A549 (cell line): ENCODE data around the gene AHCTF1. TPM values are rescaled to one million over a fixed set of nuclear protein-coding genes. Genes with fewer than 3 reads are reported as not detected.

Source experiments
- ATAC-seq, 2 experiments: fragments of 200-7000 bp in 1 of 2; fragments of >200 bp in 1 of 2; cut with Nextera tagmentation in 1 of 2; cut with Tn5 transposase in 1 of 2; 3 replicates each; pipeline versions ENCODE4 v1.8.0 to v1.9.1; 2018 to 2020; ENCODE audit warnings: mild to moderate bottlenecking in 1 of 2, moderate library complexity in 1 of 2
- CTCF ChIA-PET: fragments of 300-600 bp; sonication (Branson Sonifier 250); formaldehyde crosslinking; extraction: SDS; loops from one replicate; lab custom pipeline; 2021; ENCODE audit warnings: antibody characterized with exemption, inconsistent platforms; lab: Yijun Ruan, JAX
- POLR2A ChIA-PET: fragments of 350-600 bp; formaldehyde crosslinking; extraction: SDS; loops from one replicate; lab custom pipeline; 2021; ENCODE audit warnings: antibody characterized with exemption, inconsistent platforms; lab: Yijun Ruan, JAX
- DNase-seq, 2 experiments: peaks; one replicate each; pipeline versions ENCODE4 v3.0.0 to v3.0.0-alpha.2; 2011 to 2016; ENCODE audit warnings: low read depth in 1 of 2, low spot score in 1 of 2
- FAIRE-seq: peaks from 2 replicates; lab custom pipeline; 2011; peaks lifted over from hg19 to GRCh38; lab: Jason Lieb, UNC
- H3K27ac ChIP-seq, 2 experiments: fragments of >200 bp; sonication (Bioruptor Twin); formaldehyde crosslinking; 3 replicates each; pipeline ENCODE4 v1.5.1; 2016 to 2017
- H3K4me1 ChIP-seq: fragments of >200 bp; sonication (Bioruptor Twin); formaldehyde crosslinking; 3 replicates; pipeline ENCODE4 v1.6.1; 2016
- H3K4me2 ChIP-seq: fragments of >200 bp; sonication (Bioruptor Twin); formaldehyde crosslinking; 3 replicates; pipeline ENCODE4 v1.6.1; 2016
- H3K4me3 ChIP-seq: fragments of >200 bp; sonication (Bioruptor Twin); formaldehyde crosslinking; 3 replicates; pipeline ENCODE4 v1.5.1; 2016
- H3K9me3 ChIP-seq: fragments of >200 bp; sonication (Bioruptor Twin); formaldehyde crosslinking; 3 replicates; pipeline ENCODE4 v1.6.1; 2016
- CBX2 ChIP-seq: fragments of 200-600 bp; sonication (generic); IDR thresholded peaks from 2 replicates; pipeline ENCODE4 v1.6.1; 2016; ENCODE audit warnings: low read depth, mild to moderate bottlenecking, borderline replicate concordance
- EHMT2 ChIP-seq: fragments of 200-600 bp; sonication (generic); IDR thresholded peaks from 2 replicates; pipeline ENCODE4 v1.6.1; 2016; ENCODE audit warnings: antibody characterized with exemption, low read depth, mild to moderate bottlenecking, moderate library complexity
- FOSB ChIP-seq: fragments of 250-450 bp; sonication (Bioruptor Pico); IDR thresholded peaks from 2 replicates; pipeline ENCODE4 v1.5.0; 2020; ENCODE audit warnings: mild to moderate bottlenecking, moderate library complexity
- FOXS1 ChIP-seq: fragments of 250-450 bp; sonication (Bioruptor Pico); IDR thresholded peaks from 2 replicates; pipeline ENCODE4 v1.5.0; 2020; ENCODE audit warnings: mild to moderate bottlenecking, moderate library complexity
- GATA3 ChIP-seq: IDR thresholded peaks from 2 replicates; pipeline ENCODE4 v1.6.1; 2012; ENCODE audit warnings: borderline replicate concordance
- HDAC2 ChIP-seq: fragments of 200-600 bp; sonication (generic); IDR thresholded peaks from 2 replicates; pipeline ENCODE4 v1.6.1; 2016
- HOXB5 ChIP-seq: fragments of 250-450 bp; sonication (Bioruptor Pico); IDR thresholded peaks from 2 replicates; pipeline ENCODE4 v1.5.0; 2020; ENCODE audit warnings: mild to moderate bottlenecking, moderate library complexity
- MAZ ChIP-seq: fragments of 150-350 bp; IDR thresholded peaks from 2 replicates; pipeline ENCODE4 v1.6.1; 2014; ENCODE audit warnings: antibody characterized with exemption, low read depth, low read length, borderline replicate concordance
- PHF8 ChIP-seq: fragments of 200-600 bp; sonication (generic); IDR thresholded peaks from 2 replicates; pipeline ENCODE4 v1.6.1; 2016; ENCODE audit warnings: low read depth, mild to moderate bottlenecking, antibody characterized with exemption, moderate library complexity, borderline replicate concordance
- POLR2A ChIP-seq: IDR thresholded peaks from 2 replicates; pipeline ENCODE4 v1.6.1; 2012; ENCODE audit warnings: mild to moderate bottlenecking, low read length
- RAD21 ChIP-seq, 2 experiments: fragments of >200 bp in 1 of 2; sonication (Bioruptor Twin) in 1 of 2; formaldehyde crosslinking in 1 of 2; IDR thresholded peaks in 1 of 2; conservative IDR thresholded peaks in 1 of 2; 2 replicates in 1 of 2; 3 replicates in 1 of 2; pipeline ENCODE4 v1.6.1; 2012 to 2018; ENCODE audit warnings: inconsistent platforms in 1 of 2
- RARB ChIP-seq: fragments of 250-450 bp; sonication (Bioruptor Pico); IDR thresholded peaks from 2 replicates; pipeline ENCODE4 v1.8.0; 2021; ENCODE audit warnings: mild to moderate bottlenecking, moderate library complexity
- RCOR1 ChIP-seq: fragments of 150-350 bp; IDR thresholded peaks from 2 replicates; pipeline ENCODE4 v1.6.1; 2014; ENCODE audit warnings: antibody characterized with exemption, low read length, low read depth
- RFX5 ChIP-seq: fragments of 450-650 bp; IDR thresholded peaks from 2 replicates; pipeline ENCODE4 v1.7.1; 2014; ENCODE audit warnings: antibody characterized with exemption, mild to moderate bottlenecking, moderate library complexity
- SREBF2 ChIP-seq: fragments of 450-650 bp; IDR thresholded peaks from 2 replicates; pipeline ENCODE4 v1.6.1; 2014; ENCODE audit warnings: mild to moderate bottlenecking, moderate library complexity
- ZSCAN20 ChIP-seq: fragments of 250-450 bp; sonication (Bioruptor Pico); IDR thresholded peaks from 2 replicates; pipeline ENCODE4 v1.8.0; 2022; ENCODE audit warnings: mild to moderate bottlenecking, moderate library complexity
- WGBS: methylation state at CpG from one replicate; pipeline ENCODE4 v1.1.6; 2017; ENCODE audit errors: missing lambda C conversion rate; 5-methylcytosine and 5-hydroxymethylcytosine counted together
- polyA plus RNA-seq, 4 experiments: library from polyadenylated mRNA; depleted of rRNA in 3 of 4; stranded (reverse); fragments of >200 nt; fragmentation: RNase III in 1 of 4; extraction: RNeasy Plus Mini Kit Qiagen cat#74134 plus additional on column Dnase treatment in 1 of 4; gene quantifications; 2 replicates in 3 of 4; 3 replicates in 1 of 4; pipeline ENCODE4 v1.2.3, GENCODE V29; 2011 to 2017
- TF ChIP-seq, protein P1 (sequence below): fragments of >200 bp; sonication (Bioruptor Twin); formaldehyde crosslinking; IDR thresholded peaks from 3 replicates; pipeline ENCODE4 v1.6.1; 2016
- TF ChIP-seq, protein P2 (sequence below): fragments of 250-450 bp; sonication (Bioruptor Pico); IDR thresholded peaks from 2 replicates; pipeline ENCODE4 v1.5.0; 2021; ENCODE audit warnings: mild to moderate bottlenecking, moderate library complexity, borderline replicate concordance
- TF ChIP-seq, protein P3 (sequence below): fragments of >200 bp; sonication (Bioruptor Twin); formaldehyde crosslinking; IDR thresholded peaks from 3 replicates; pipeline ENCODE4 v1.5.1; 2016
- TF ChIP-seq, protein P4 (sequence below): fragments of >200 bp; sonication (Bioruptor Twin); formaldehyde crosslinking; IDR thresholded peaks from 2 replicates; pipeline ENCODE4 v1.6.1; 2016

The AHCTF1 gene
- polyA plus RNA-seq, 2 of the 4 experiments (the other 2 are of a cell fraction): 27.0 to 44.7 TPM

DNA sequence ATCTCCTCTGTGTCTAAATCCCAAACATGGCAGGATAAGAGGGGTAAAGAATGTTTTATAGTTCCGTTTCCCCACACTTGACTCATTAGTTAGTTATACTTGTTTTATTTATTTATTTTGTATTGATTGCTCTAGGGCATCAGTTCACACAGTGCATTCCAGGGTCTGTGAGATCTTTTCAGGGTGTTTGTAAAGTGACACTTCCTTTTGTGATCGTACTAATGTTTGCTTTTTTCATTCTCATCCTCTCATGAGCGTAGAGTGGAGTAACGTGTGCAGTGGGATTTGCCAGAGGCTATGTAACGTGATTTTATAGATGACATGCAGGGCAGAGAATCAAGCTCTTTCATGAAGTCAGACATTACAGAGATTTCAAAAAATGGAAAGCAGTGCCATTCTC, 104.4 kb downstream of the AHCTF1 start:
- Histone ChIP-seq H3K4me2 (peak overlapping the region; percentile 21; the same call in 1 of the 3 replicates), H3K4me1 (no peaks in the 10 kb centered on the region), H3K27ac (no peak overlapping the region), H3K4me3 (no peak overlapping the region), H3K9me3 (peaks cover 18% of the 10 kb centered on the region)
- TF ChIP-seq EHMT2: no peak
- TF ChIP-seq CBX2: no peak
- TF ChIP-seq POLR2A: no peak
- TF ChIP-seq RFX5: no peak
- no peak for TF ChIP-seq RCOR1
- TF ChIP-seq, protein P1, sequence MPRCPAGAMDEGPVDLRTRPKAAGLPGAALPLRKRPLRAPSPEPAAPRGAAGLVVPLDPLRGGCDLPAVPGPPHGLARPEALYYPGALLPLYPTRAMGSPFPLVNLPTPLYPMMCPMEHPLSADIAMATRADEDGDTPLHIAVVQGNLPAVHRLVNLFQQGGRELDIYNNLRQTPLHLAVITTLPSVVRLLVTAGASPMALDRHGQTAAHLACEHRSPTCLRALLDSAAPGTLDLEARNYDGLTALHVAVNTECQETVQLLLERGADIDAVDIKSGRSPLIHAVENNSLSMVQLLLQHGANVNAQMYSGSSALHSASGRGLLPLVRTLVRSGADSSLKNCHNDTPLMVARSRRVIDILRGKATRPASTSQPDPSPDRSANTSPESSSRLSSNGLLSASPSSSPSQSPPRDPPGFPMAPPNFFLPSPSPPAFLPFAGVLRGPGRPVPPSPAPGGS: no peak
- no peak for TF ChIP-seq GATA3
- no peak for TF ChIP-seq FOSB (CRISPR knock-in tag)
- no peak for TF ChIP-seq PHF8
- TF ChIP-seq, protein P2, sequence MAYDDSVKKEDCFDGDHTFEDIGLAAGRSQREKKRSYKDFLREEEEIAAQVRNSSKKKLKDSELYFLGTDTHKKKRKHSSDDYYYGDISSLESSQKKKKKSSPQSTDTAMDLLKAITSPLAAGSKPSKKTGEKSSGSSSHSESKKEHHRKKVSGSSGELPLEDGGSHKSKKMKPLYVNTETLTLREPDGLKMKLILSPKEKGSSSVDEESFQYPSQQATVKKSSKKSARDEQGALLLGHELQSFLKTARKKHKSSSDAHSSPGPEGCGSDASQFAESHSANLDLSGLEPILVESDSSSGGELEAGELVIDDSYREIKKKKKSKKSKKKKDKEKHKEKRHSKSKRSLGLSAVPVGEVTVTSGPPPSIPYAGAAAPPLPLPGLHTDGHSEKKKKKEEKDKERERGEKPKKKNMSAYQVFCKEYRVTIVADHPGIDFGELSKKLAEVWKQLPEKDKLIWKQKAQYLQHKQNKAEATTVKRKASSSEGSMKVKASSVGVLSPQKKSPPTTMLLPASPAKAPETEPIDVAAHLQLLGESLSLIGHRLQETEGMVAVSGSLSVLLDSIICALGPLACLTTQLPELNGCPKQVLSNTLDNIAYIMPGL (CRISPR knock-in tag): no peak
- TF ChIP-seq MAZ: no peak
- 15% methylated on average over 5 of the region's 5 CpGs for WGBS
- no peak for ATAC-seq
- ChIA-PET POLR2A (no interaction called here), CTCF (interaction anchor here (1.0 kb wide), 1 partner anchor 8 kb away, joined by 3 read pairs; no protein-coding TSS in a partner anchor)
- no peak for FAIRE-seq
- DNase-seq: no peak

DNA sequence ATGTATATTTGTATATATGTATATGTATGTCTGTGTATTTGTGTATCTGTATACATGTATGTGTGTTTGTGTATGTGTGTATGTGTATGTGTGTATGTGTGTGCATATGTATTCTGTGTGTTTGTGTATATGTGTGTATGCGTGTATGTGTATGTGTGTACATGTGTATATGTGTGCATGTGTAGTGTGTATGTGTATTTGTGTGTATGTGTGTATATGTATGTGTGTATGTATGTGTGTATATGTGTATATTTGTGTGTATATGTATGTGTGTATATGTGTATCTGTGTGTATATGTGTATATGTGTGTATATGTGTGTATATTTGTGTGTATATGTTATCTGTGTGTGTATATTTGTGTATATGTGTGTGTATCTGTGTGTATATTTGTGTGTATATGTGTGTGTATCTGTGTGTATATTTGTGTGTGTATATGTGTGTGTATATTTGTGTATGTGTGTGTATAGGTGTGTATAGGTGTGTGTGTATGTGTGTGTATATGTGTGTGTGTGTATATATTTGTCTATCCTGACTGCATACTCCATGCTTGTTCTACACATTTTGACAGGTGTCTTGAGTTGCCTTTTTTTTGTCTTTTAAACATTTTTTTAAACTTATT, 106.1 kb downstream of the AHCTF1 start:
- no peak overlapping the region for H3K4me3 ChIP-seq
- no peak for FAIRE-seq
- no peak for TF ChIP-seq CBX2
- no peak for TF ChIP-seq PHF8
- TF ChIP-seq FOXS1 (CRISPR knock-in tag): no peak
- TF ChIP-seq, protein P2 (CRISPR knock-in tag): no peak
- TF ChIP-seq, protein P3, sequence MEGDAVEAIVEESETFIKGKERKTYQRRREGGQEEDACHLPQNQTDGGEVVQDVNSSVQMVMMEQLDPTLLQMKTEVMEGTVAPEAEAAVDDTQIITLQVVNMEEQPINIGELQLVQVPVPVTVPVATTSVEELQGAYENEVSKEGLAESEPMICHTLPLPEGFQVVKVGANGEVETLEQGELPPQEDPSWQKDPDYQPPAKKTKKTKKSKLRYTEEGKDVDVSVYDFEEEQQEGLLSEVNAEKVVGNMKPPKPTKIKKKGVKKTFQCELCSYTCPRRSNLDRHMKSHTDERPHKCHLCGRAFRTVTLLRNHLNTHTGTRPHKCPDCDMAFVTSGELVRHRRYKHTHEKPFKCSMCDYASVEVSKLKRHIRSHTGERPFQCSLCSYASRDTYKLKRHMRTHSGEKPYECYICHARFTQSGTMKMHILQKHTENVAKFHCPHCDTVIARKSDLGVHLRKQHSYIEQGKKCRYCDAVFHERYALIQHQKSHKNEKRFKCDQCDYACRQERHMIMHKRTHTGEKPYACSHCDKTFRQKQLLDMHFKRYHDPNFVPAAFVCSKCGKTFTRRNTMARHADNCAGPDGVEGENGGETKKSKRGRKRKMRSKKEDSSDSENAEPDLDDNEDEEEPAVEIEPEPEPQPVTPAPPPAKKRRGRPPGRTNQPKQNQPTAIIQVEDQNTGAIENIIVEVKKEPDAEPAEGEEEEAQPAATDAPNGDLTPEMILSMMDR: no peak
- TF ChIP-seq RAD21 (conservative IDR thresholded peaks at IDR 0.05 in 1 of 2, IDR thresholded peaks at IDR 0.05 in 1 of 2): no peak
- no peak for TF ChIP-seq SREBF2
- TF ChIP-seq HOXB5: no peak
- no peak for TF ChIP-seq RARB (CRISPR knock-in tag)
- no peak for TF ChIP-seq HDAC2
- TF ChIP-seq EHMT2: no peak
- TF ChIP-seq, protein P4, sequence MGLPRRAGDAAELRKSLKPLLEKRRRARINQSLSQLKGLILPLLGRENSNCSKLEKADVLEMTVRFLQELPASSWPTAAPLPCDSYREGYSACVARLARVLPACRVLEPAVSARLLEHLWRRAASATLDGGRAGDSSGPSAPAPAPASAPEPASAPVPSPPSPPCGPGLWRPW: no peak
- no peak for TF ChIP-seq ZSCAN20 (CRISPR knock-in tag)
- no peak for ATAC-seq
- DNase-seq: no peak
- no peak overlapping the region for H3K27ac ChIP-seq
- no peak overlapping the region for H3K4me2 ChIP-seq
- H3K4me1 ChIP-seq: no peaks in the 10 kb centered on the region
- H3K9me3 ChIP-seq: peaks cover 18% of the 10 kb centered on the region
- ChIA-PET CTCF (no interaction called here), POLR2A (no interaction called here)
- WGBS: 63% methylated on average over 1 of the region's 1 CpG
